Effector memory CD4-positive, alpha-beta T cell (primary cell): ENCODE measurements around the gene CDX2.
A peak's percentile ranks its signal among the peaks of the same experiment; 100 is the strongest.
"Not testable (repeated sequence)": the region's sequence is repeated elsewhere in the genome, so short reads cannot be mapped to it uniquely, and the experiment has no call there.

Experiments
- DNase-seq, 3 donors: peaks; one replicate each; pipeline ENCODE4 v3.0.0-alpha.2; 2020
- H3K27ac ChIP-seq: 2 replicates; pipeline ENCODE4 v1.7.0; 2013; ENCODE audit warnings: mild to moderate bottlenecking, low read length, moderate library complexity; ENCODE audit not compliant: insufficient read depth, poor library complexity, severe bottlenecking
- H3K27me3 ChIP-seq: replicated peaks from 2 replicates; pipeline ENCODE4 v1.7.0; 2013; ENCODE audit warnings: mild to moderate bottlenecking, low read length; ENCODE audit not compliant: insufficient read depth, control insufficient read depth, poor library complexity, severe bottlenecking
- H3K36me3 ChIP-seq: 2 replicates; pipeline ENCODE4 v1.7.0; 2013; ENCODE audit warnings: mild to moderate bottlenecking, low read length, moderate library complexity; ENCODE audit not compliant: control insufficient read depth, insufficient read depth
- H3K4me1 ChIP-seq: 2 replicates; pipeline ENCODE4 v1.7.0; 2013; ENCODE audit warnings: low read length, mild to moderate bottlenecking; ENCODE audit not compliant: control insufficient read depth, insufficient read depth, poor library complexity, severe bottlenecking
- H3K4me3 ChIP-seq: 2 replicates; pipeline ENCODE4 v1.7.0; 2013; ENCODE audit warnings: low read length, low read depth, mild to moderate bottlenecking; ENCODE audit not compliant: insufficient read depth, poor library complexity, severe bottlenecking
- H3K9me3 ChIP-seq: 2 replicates; pipeline ENCODE4 v1.7.0; 2013; ENCODE audit warnings: mild to moderate bottlenecking, low read length, moderate library complexity; ENCODE audit not compliant: control insufficient read depth

Gene CDX2

GRCh38 chr13:27965740-27966640, 3.1 kb downstream of the CDX2 start:
- no peak for DNase-seq
- Histone ChIP-seq H3K9me3 (no peaks in the 10 kb centered on the region), H3K27me3 (peaks cover 40% of the 10 kb centered on the region), H3K36me3 (no peaks in the 10 kb centered on the region), H3K4me1 (peaks cover 13% of the 10 kb centered on the region), H3K27ac (no peak overlapping the region), H3K4me3 (no peak overlapping the region)

- no peak for DNase-seq
- no peak overlapping the region for H3K27ac ChIP-seq
- peaks cover 20% of the 10 kb centered on the region for H3K4me1 ChIP-seq
- peaks cover 43% of the 10 kb centered on the region for H3K27me3 ChIP-seq
- H3K4me3 ChIP-seq, result no peak overlapping the region
- H3K9me3 ChIP-seq, result no peaks in the 10 kb centered on the region
- H3K36me3 ChIP-seq, result no peaks in the 10 kb centered on the region
Observed at GRCh38 chr13:27965343-27965739, 3.8 kb downstream of the CDX2 start.

GRCh38 chr13:27964741-27965323, 4.3 kb downstream of the CDX2 start:
- DNase-seq, result no peak
- peaks cover 24% of the 10 kb centered on the region for H3K4me1 ChIP-seq
- peaks cover 43% of the 10 kb centered on the region for H3K27me3 ChIP-seq
- H3K4me3 ChIP-seq, result no peak overlapping the region
- H3K9me3 ChIP-seq, result no peaks in the 10 kb centered on the region
- no peaks in the 10 kb centered on the region for H3K36me3 ChIP-seq
- no peak overlapping the region for H3K27ac ChIP-seq

GRCh38 chr13:27964206-27964605, 4.9 kb downstream of the CDX2 start:
- H3K27ac ChIP-seq, DNase-seq, H3K9me3 ChIP-seq, H3K4me3 ChIP-seq, H3K36me3 ChIP-seq: not testable (repeated sequence)
- H3K27me3 ChIP-seq, result peaks cover 40% of the 10 kb centered on the region
- H3K4me1 ChIP-seq, result peaks cover 24% of the 10 kb centered on the region

- peaks cover 20% of the 10 kb centered on the region for H3K4me1 ChIP-seq
- no peaks in the 10 kb centered on the region for H3K9me3 ChIP-seq
- H3K27me3 ChIP-seq, result peaks cover 37% of the 10 kb centered on the region
- no peak overlapping the region for H3K27ac ChIP-seq
- H3K4me3 ChIP-seq, result no peak overlapping the region
- no peak for DNase-seq
- no peaks in the 10 kb centered on the region for H3K36me3 ChIP-seq
Observed at GRCh38 chr13:27963491-27963890, 5.6 kb downstream of the CDX2 start.

- H3K27me3 ChIP-seq, result peaks cover 40% of the 10 kb centered on the region
- no peak overlapping the region for H3K4me3 ChIP-seq
- no peaks in the 10 kb centered on the region for H3K36me3 ChIP-seq
- H3K27ac ChIP-seq, result no peak overlapping the region
- H3K9me3 ChIP-seq, result no peaks in the 10 kb centered on the region
- peaks cover 15% of the 10 kb centered on the region for H3K4me1 ChIP-seq
- DNase-seq, result no peak
Observed at GRCh38 chr13:27962982-27963381, 6.1 kb downstream of the CDX2 start.

- H3K27ac ChIP-seq, result no peak overlapping the region
- H3K4me1 ChIP-seq, result peaks cover 15% of the 10 kb centered on the region
- peaks cover 38% of the 10 kb centered on the region for H3K27me3 ChIP-seq
- no peaks in the 10 kb centered on the region for H3K9me3 ChIP-seq
- H3K4me3 ChIP-seq, result no peak overlapping the region
- no peak for DNase-seq
- H3K36me3 ChIP-seq, result no peaks in the 10 kb centered on the region
Observed at GRCh38 chr13:27962128-27962841, 6.8 kb downstream of the CDX2 start.

- no peaks in the 10 kb centered on the region for H3K36me3 ChIP-seq
- peaks cover 15% of the 10 kb centered on the region for H3K4me1 ChIP-seq
- no peaks in the 10 kb centered on the region for H3K9me3 ChIP-seq
- no peak overlapping the region for H3K4me3 ChIP-seq
- no peak for DNase-seq
- no peak overlapping the region for H3K27ac ChIP-seq
- peaks cover 34% of the 10 kb centered on the region for H3K27me3 ChIP-seq
Observed at GRCh38 chr13:27961227-27962085, 7.7 kb downstream of the CDX2 start.

- no peak overlapping the region for H3K27ac ChIP-seq
- H3K36me3 ChIP-seq, result no peaks in the 10 kb centered on the region
- peaks cover 31% of the 10 kb centered on the region for H3K27me3 ChIP-seq
- H3K9me3 ChIP-seq, result no peaks in the 10 kb centered on the region
- no peak for DNase-seq
- H3K4me3 ChIP-seq, result peak overlapping the region; percentile 41
- peaks cover 15% of the 10 kb centered on the region for H3K4me1 ChIP-seq
Observed at GRCh38 chr13:27960362-27961226, 8.5 kb downstream of the CDX2 start.
